Activated gamma-delta T cell treated with Interleukin-2 at 50 U/mL for 16 hours (primary cell): Measurements from ENCODE around the gene C9orf72.
"Not testable (repeated sequence)": the region's sequence is repeated elsewhere in the genome, so short reads cannot be mapped to it uniquely, and the experiment has no call there.

Source experiments
- DNase-seq: peaks from one replicate; pipeline ENCODE4 v3.0.0-alpha.2; 2020

C9orf72 gene

GRCh38 chr9:27510780-27511179 is 62.5 kb downstream of the C9orf72 start:
- DNase-seq: no peak

- no peak for DNase-seq
Measured at GRCh38 chr9:27506981-27507380, 66.3 kb downstream of the C9orf72 start.

- DNase-seq: no peak
Measured at GRCh38 chr9:27505744-27506161, 67.5 kb downstream of the C9orf72 start.

- DNase-seq: no peak
Measured at GRCh38 chr9:27504259-27504658, 69.0 kb downstream of the C9orf72 start.

GRCh38 chr9:27503623-27504022 is 69.7 kb downstream of the C9orf72 start:
- DNase-seq: no peak

- DNase-seq: not testable (repeated sequence)
Measured at GRCh38 chr9:27500902-27501301, 72.4 kb downstream of the C9orf72 start.

DNA sequence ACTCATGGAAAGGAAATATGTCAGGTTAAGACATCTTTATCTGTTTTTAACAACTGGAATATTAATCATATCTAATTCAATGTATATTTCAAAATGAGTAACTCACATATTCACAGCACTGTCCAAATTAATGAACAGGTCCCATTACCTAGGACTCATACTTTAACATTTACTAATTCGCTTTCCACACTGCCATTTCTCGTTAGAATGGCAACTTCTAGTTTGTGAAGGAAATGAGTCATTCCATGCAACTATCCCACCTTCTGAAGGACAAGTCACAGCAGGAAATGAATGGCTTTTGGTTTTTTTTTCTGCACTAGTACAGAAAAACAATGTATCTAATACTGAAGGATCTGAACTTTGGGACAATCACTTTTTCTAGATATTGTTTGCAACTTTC is 73.8 kb downstream of the C9orf72 start:
- no peak for DNase-seq

DNA sequence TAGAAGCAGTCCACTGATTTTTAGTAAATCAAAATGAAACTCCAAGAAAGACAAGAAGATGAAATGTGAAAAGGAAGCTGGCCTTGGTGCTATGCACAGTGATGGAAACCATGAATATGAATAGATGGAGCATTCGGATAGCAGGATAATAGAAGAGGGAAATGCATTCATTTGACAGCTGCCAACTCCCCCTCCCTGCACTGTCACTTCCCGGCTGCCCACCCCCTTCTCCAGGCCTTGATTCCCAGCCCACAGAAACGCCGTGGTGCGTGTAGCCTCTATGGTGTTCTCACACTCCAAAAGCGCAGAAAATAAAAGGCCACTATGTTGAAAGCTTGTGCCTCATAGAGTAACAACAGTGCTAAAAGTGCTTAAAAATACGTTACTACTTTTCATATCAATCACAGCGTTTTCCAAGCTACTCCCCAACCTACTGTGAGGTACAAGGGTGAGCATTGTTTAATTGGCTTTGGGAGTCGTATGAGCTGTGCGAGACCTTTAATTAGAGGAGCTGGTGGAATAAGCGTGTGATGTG is 75.3 kb downstream of the C9orf72 start:
- DNase-seq: no peak
